ENCODE data around the gene MISP3.

Gene MISP3

DNA sequence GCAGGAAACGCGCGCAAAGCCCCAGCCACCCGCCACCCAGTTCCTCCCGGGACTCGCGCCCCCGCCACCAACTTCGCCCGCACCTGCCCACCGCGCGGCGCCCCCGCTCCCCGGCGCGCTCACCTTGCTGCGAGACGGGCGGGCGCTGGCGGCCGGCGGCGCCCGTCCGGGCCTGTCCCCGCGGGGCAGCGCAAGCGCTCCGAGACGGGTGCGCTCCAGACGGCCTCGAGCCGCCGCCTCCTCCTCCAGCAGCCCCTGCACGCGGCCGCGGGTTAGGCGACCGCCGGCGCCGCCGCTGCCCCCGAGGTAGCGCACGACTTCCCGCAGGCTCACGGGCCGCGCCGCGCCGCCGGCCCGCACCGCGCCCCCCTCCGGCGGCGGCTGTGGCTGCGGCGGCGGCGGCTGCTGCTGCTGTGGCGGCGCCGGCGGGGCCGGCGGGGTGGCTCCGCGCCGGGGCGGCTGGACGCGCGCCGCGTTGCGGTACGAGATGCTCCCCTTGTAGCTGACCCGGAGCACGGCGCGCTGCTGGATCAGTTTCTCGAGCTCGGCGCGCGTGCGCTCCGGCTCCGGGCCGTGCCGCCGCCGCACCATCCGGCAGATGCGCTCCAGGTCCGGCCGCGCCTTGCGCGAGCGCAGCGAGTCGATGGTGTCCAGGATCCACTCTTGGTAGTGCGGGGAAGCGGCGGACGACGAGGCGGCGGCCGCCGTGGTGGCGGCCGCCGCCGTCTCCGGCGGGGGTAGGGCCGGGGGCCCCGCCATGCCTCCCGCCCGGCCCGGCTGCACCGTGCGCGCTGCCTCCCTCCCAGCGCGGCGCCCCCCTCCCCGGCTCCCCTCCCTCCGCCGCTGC is 17.3 kb downstream of the MISP3 start:
- no peaks in the 10 kb centered on the region for H3K27me3 ChIP-seq (ENCODE audit: control insufficient read depth in 5 of 5, insufficient read depth in 4 of 5, low read length in 5 of 5)
- H3K36me3 ChIP-seq (ENCODE audit: control insufficient read depth in 5 of 5, insufficient read depth in 5 of 5, low read length in 5 of 5), result peaks cover 0 to 18% (median 11%) of the 10 kb centered on the region in 5 donors
- H3K4me1 ChIP-seq (ENCODE audit: control insufficient read depth in 5 of 5, insufficient read depth in 5 of 5, low read length in 5 of 5), result peaks cover 0 to 21% (median 15%) of the 10 kb centered on the region in 5 donors
- no peak overlapping the region for H3K27ac ChIP-seq (ENCODE audit: low read depth, low read length)
- peak overlapping the region in 4 of 5 donors; percentile 61 to 73 (median 68) for H3K4me3 ChIP-seq (ENCODE audit: low read depth in 1 of 5, low read length in 5 of 5)
- peaks cover 0 to 9% (median 8%) of the 10 kb centered on the region in 5 donors for H3K9me3 ChIP-seq (ENCODE audit: control insufficient read depth in 5 of 5, low read length in 5 of 5)
- H3K9ac ChIP-seq (ENCODE audit: low read length in 5 of 5), result no peak overlapping the region

- H3K9ac ChIP-seq (ENCODE audit: low read length in 5 of 5), result peak within 1 kb of the TSS in 4 of 5 donors; percentile 71 to 90 (median 82)
- H3K27me3 ChIP-seq (ENCODE audit: control insufficient read depth in 5 of 5, insufficient read depth in 4 of 5, low read length in 5 of 5), result no peaks in the 10 kb centered on the region
- peaks cover 0 to 21% (median 15%) of the 10 kb centered on the region in 5 donors for H3K4me1 ChIP-seq (ENCODE audit: control insufficient read depth in 5 of 5, insufficient read depth in 5 of 5, low read length in 5 of 5)
- peaks cover 0 to 18% (median 11%) of the 10 kb centered on the region in 5 donors for H3K36me3 ChIP-seq (ENCODE audit: control insufficient read depth in 5 of 5, insufficient read depth in 5 of 5, low read length in 5 of 5)
- peak within 1 kb of the TSS; percentile 92 for H3K27ac ChIP-seq (ENCODE audit: low read depth, low read length)
- peaks cover 0 to 9% (median 8%) of the 10 kb centered on the region in 5 donors for H3K9me3 ChIP-seq (ENCODE audit: control insufficient read depth in 5 of 5, low read length in 5 of 5)
- H3K4me3 ChIP-seq (ENCODE audit: low read depth in 1 of 5, low read length in 5 of 5), result peak within 1 kb of the TSS; percentile 75 to 83 (median 80)
Measured at GRCh38 chr19:14090509-14091080, 18.0 kb downstream of the MISP3 start, which contains the start of gene SAMD1. Gene SAMD1, minus strand, starts transcription at chr19:14090751.

- Histone ChIP-seq H3K4me1 (ENCODE audit: control insufficient read depth in 5 of 5, insufficient read depth in 5 of 5, low read length in 5 of 5) (peaks cover 0 to 21% (median 15%) of the 10 kb centered on the region in 5 donors), H3K36me3 (ENCODE audit: control insufficient read depth in 5 of 5, insufficient read depth in 5 of 5, low read length in 5 of 5) (peaks cover 0 to 18% (median 11%) of the 10 kb centered on the region in 5 donors), H3K27me3 (ENCODE audit: control insufficient read depth in 5 of 5, insufficient read depth in 4 of 5, low read length in 5 of 5) (no peaks in the 10 kb centered on the region), H3K27ac (ENCODE audit: low read depth, low read length) (peak overlapping the region; percentile 92), H3K9ac (ENCODE audit: low read length in 5 of 5) (peak overlapping the region in 4 of 5 donors; percentile 71 to 90 (median 82)), H3K4me3 (ENCODE audit: low read depth in 1 of 5, low read length in 5 of 5) (peak overlapping the region; percentile 75 to 83 (median 80)), H3K9me3 (ENCODE audit: control insufficient read depth in 5 of 5, low read length in 5 of 5) (peaks cover 0 to 9% (median 8%) of the 10 kb centered on the region in 5 donors)
Measured at GRCh38 chr19:14091081-14091812, 18.7 kb downstream of the MISP3 start.

DNA sequence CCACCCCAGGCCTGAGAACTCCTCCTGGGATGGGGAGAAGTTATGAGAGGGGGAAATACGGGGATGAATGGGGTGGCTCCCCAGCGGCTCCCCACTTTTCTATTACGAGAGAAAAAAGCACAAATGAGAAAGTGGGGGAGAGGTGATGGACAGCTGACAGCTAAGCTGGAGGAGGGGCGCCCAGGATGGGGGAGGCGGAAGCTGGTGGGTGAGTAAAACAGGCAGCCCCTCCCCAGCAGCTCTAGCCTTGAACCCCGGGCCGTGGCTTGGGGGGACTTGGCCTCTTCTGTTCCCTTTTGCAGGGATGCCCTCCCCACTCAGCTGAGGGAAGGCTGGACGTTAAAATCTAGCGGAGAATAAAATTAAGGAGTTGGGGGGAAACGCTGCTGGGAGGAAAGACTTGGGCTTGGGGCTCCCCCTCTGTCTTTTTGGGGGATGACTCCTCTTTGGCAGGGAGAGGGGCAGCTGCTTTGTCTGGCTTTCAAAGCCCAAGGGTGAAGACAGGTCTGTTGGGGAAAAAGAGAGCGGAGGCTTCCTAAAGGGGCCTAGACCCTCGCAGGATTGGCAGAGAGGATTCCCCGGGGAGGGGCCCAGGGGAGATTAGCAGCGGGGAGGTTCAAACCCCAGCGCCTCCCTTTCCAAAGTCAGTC is 19.4 kb downstream of the MISP3 start:
- peak overlapping the region; percentile 75 to 83 (median 80) for H3K4me3 ChIP-seq (ENCODE audit: low read depth in 1 of 5, low read length in 5 of 5)
- peak overlapping the region; percentile 92 for H3K27ac ChIP-seq (ENCODE audit: low read depth, low read length)
- peaks cover 0 to 21% (median 15%) of the 10 kb centered on the region in 5 donors for H3K4me1 ChIP-seq (ENCODE audit: control insufficient read depth in 5 of 5, insufficient read depth in 5 of 5, low read length in 5 of 5)
- H3K27me3 ChIP-seq (ENCODE audit: control insufficient read depth in 5 of 5, insufficient read depth in 4 of 5, low read length in 5 of 5), result no peaks in the 10 kb centered on the region
- peak overlapping the region in 4 of 5 donors; percentile 71 to 90 (median 82) for H3K9ac ChIP-seq (ENCODE audit: low read length in 5 of 5)
- peaks cover 0 to 9% (median 8%) of the 10 kb centered on the region in 5 donors for H3K9me3 ChIP-seq (ENCODE audit: control insufficient read depth in 5 of 5, low read length in 5 of 5)
- peaks cover 0 to 25% (median 18%) of the 10 kb centered on the region in 5 donors for H3K36me3 ChIP-seq (ENCODE audit: control insufficient read depth in 5 of 5, insufficient read depth in 5 of 5, low read length in 5 of 5)

- peak overlapping the region in 1 of 5 donors; percentile 15 for H3K4me3 ChIP-seq (ENCODE audit: low read depth in 1 of 5, low read length in 5 of 5)
- H3K9ac ChIP-seq (ENCODE audit: low read length in 5 of 5), result no peak overlapping the region
- H3K27me3 ChIP-seq (ENCODE audit: control insufficient read depth in 5 of 5, insufficient read depth in 4 of 5, low read length in 5 of 5), result no peaks in the 10 kb centered on the region
- no peak overlapping the region for H3K27ac ChIP-seq (ENCODE audit: low read depth, low read length)
- peaks cover 0 to 21% (median 15%) of the 10 kb centered on the region in 5 donors for H3K4me1 ChIP-seq (ENCODE audit: control insufficient read depth in 5 of 5, insufficient read depth in 5 of 5, low read length in 5 of 5)
- peaks cover 0 to 35% (median 27%) of the 10 kb centered on the region in 5 donors for H3K36me3 ChIP-seq (ENCODE audit: control insufficient read depth in 5 of 5, insufficient read depth in 5 of 5, low read length in 5 of 5)
- H3K9me3 ChIP-seq (ENCODE audit: control insufficient read depth in 5 of 5, low read length in 5 of 5), result peaks cover 0 to 9% (median 8%) of the 10 kb centered on the region in 5 donors
Measured at GRCh38 chr19:14093117-14093823, 20.7 kb downstream of the MISP3 start.

DNA sequence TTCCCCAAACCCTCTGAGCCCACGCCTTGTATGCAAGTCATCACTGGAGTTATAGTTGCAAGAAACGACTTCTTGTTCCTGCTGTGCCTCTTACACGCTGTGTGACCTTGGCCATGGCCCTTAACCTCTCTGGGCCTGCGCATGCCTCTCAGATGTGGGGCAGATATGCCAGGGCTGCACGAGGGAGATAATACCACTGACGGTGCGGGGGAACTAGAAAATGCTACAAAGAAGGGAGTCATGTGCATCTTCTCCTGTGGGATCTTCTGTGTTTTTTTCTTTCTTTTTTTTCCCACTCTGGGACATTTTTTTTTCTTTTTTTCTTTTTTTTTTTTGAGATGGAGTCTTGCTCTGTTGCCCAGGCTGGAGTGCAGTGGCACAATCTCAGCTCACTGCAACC is 22.3 kb downstream of the MISP3 start:
- Histone ChIP-seq H3K4me1 (ENCODE audit: control insufficient read depth in 5 of 5, insufficient read depth in 5 of 5, low read length in 5 of 5) (peaks cover 0 to 11% (median 8%) of the 10 kb centered on the region in 5 donors), H3K9ac (ENCODE audit: low read length in 5 of 5) (no peak overlapping the region), H3K27me3 (ENCODE audit: control insufficient read depth in 5 of 5, insufficient read depth in 4 of 5, low read length in 5 of 5) (no peaks in the 10 kb centered on the region), H3K4me3 (ENCODE audit: low read depth in 1 of 5, low read length in 5 of 5) (no peak overlapping the region), H3K9me3 (ENCODE audit: control insufficient read depth in 5 of 5, low read length in 5 of 5) (peaks cover 0 to 9% (median 8%) of the 10 kb centered on the region in 5 donors), H3K27ac (ENCODE audit: low read depth, low read length) (no peak overlapping the region), H3K36me3 (ENCODE audit: control insufficient read depth in 5 of 5, insufficient read depth in 5 of 5, low read length in 5 of 5) (peaks cover 0 to 29% (median 24%) of the 10 kb centered on the region in 5 donors)

- Histone ChIP-seq H3K36me3 (ENCODE audit: control insufficient read depth in 5 of 5, insufficient read depth in 5 of 5, low read length in 5 of 5) (peaks cover 0 to 44% (median 33%) of the 10 kb centered on the region in 5 donors), H3K4me3 (ENCODE audit: low read depth in 1 of 5, low read length in 5 of 5) (no peak overlapping the region), H3K9me3 (ENCODE audit: control insufficient read depth in 5 of 5, low read length in 5 of 5) (peaks cover 0 to 9% (median 8%) of the 10 kb centered on the region in 5 donors), H3K9ac (ENCODE audit: low read length in 5 of 5) (no peak overlapping the region), H3K4me1 (ENCODE audit: control insufficient read depth in 5 of 5, insufficient read depth in 5 of 5, low read length in 5 of 5) (peaks cover 0 to 9% (median 7%) of the 10 kb centered on the region in 5 donors), H3K27me3 (ENCODE audit: control insufficient read depth in 5 of 5, insufficient read depth in 4 of 5, low read length in 5 of 5) (no peaks in the 10 kb centered on the region), H3K27ac (ENCODE audit: low read depth, low read length) (no peak overlapping the region)
Measured at GRCh38 chr19:14096272-14096992, 23.8 kb downstream of the MISP3 start.

DNA sequence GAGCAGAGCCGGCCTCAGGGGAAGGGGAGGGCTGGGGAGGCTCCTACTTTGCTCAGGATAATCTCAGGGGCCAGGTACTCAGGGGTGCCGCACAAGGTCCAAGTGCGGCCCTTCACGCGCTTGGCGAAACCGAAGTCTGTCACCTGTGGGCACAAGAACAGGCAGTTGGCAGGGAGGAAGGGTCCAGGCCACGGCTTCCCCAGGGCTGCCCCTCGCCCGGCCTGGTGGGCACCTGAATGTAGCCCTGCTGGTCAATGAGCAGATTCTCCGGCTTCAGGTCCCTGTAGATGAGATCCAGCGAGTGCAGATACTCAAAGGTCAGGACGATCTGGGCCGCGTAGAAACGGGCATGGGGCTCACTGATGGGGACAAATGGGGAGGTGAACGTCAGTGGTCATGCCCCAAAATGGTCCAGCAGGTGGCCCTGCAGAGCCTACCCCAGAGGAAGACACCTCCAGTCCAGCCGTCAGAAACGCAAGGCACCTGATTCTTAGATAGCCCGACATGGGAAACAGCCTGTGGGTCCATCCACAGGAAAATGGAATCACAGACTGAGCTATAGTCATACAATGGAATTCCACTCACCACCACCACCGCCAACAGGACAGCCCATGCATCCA is 25.1 kb downstream of the MISP3 start:
- Histone ChIP-seq H3K27ac (ENCODE audit: low read depth, low read length) (no peak overlapping the region), H3K36me3 (ENCODE audit: control insufficient read depth in 5 of 5, insufficient read depth in 5 of 5, low read length in 5 of 5) (peaks cover 0 to 51% (median 39%) of the 10 kb centered on the region in 5 donors)

More for the DNA sequence above, 25.1 kb downstream of the MISP3 start:
- Histone ChIP-seq H3K27me3 (ENCODE audit: control insufficient read depth in 5 of 5, insufficient read depth in 4 of 5, low read length in 5 of 5) (no peaks in the 10 kb centered on the region), H3K4me1 (ENCODE audit: control insufficient read depth in 5 of 5, insufficient read depth in 5 of 5, low read length in 5 of 5) (peaks cover 6 to 11% (median 10%) of the 10 kb centered on the region in 5 donors), H3K9ac (ENCODE audit: low read length in 5 of 5) (no peak overlapping the region), H3K4me3 (ENCODE audit: low read depth in 1 of 5, low read length in 5 of 5) (no peak overlapping the region), H3K9me3 (ENCODE audit: control insufficient read depth in 5 of 5, low read length in 5 of 5) (peaks cover 0 to 9% (median 8%) of the 10 kb centered on the region in 5 donors)
